Measurements from ENCODE around the gene NANOS3.
A peak's percentile ranks its signal among the peaks of the same experiment; 100 is the strongest.
"Not testable (repeated sequence)": the region's sequence is repeated elsewhere in the genome, so short reads cannot be mapped to it uniquely, and the experiment has no call there.

Gene NANOS3

DNA sequence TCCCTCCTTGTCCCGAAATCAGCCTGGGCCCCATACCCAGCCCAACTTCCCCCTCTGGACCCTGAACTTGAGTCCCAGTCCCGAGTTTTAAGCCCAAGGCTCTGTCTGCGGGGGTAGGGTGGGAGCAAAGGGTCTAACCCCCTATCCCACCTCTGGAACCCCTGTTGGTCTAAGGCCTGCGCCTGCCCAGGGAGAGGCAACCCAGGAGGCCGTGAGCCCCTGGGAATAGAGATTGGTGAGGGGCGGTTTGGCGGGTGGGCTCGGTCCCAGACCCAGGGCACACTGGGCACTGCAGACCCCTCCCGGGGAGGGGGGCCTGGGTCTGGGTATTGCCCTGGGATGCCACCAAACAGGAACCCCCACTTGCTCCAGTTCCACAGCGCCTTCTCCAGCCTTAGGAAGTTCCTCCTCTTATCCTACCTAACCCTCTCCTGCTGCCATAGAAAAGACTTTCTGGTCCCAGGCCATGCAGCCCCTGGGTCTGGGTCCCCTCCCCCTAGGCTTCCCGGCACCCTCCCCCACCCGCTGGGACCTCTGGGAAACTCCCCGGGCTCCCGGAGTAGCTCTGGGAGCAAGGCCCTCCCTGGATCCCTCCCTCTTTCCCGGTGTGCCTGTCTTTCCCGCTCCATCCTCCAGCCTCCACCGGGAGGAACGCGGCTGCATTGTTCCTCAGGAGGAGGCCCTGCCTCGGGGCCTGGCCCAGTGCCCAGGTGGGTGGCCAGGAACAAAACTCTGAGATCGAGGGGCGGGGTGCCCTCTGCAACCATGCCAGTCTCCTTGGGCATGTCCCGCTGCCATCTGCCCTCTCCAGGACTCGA is 33.6 kb upstream of the NANOS3 start:
- DNase-seq, result peak; percentile 68

DNA sequence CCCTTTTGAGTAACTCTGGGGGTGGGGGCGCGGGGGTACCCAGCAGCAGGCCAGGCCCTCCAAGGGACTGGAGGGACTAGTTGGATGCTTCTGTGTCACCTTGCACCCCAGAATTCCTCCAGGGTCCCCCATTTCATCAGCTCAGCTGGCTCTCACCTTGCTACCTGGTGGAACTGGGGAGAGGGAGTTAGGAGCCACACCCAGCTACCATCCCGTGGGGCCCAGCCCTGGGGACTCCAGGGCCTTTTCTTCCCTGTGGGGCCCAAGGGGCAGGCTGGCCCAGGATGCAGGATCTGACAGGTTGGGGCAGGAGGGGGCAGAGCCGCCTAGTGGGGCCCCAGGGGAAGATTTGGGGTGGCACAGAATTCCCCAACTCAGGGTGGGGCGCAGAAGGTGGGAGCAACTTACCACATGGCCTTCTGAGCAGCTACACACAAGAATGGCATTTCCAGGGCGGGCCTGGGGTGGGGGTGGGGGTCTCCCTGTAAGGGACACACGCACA is 32.8 kb upstream of the NANOS3 start:
- DNase-seq, result no peak

DNA sequence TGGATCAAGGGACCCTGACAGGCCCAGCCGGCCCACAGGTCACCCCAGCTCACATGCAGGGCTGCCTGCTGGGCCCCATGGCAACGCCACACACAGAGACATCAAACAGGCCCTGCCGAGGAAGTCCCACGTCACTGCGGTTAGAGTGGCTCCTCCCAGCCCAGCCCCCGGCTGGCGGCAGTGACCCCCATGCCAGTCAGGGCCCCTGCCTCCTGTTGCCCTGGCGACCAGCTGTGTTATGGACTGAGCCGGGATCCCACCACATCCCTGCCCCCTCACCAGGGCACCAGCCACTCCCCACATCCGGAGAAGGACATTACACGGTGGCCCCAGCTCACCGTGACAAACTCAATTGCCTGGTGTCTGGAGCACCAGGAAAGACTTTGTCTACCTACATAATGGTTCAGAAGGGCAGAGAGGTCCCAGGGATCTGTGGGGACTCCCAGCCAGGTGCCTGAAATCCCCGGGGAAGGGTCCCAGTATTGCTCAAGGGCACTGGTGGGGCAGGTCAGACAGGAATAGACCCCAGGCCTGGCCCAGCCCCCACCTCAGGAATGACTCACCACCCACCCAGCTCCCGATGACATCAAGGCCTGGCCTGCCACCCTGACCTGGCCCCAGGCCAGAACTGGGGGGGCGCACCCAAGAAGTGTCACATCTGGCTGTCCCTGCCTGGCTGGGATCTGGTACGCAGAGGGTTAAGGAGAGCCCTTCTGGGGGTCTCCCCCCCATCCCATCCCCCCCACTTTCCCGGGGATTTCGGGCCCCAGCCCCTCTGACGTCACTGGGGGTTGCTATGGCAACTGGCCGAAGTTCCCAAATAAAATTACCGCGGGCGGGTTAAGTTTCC is 30.2 kb upstream of the NANOS3 start:
- peak; percentile 69 for DNase-seq

- DNase-seq, result peak; percentile 77
These were observed 29.3 kb upstream of the NANOS3 start for GRCh38 chr19:13847407-13848339.

DNA sequence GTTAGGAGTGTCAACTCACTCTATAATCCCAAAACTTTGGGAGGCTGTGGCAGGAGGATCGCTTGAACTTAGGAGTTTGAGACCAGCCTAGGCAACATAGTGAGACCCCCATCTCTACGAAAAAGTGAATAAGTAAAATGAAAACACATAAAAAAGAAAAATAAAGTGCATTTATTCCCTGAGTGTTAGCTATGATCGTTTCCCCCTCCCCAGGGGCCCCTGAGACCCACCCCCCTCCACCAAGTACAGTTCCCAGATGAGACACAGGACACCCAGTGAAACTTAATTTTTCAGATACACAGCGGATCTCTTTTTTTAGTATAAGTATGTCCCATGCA is 28.6 kb upstream of the NANOS3 start:
- no peak for DNase-seq

GRCh38 chr19:13848798-13849676 is 27.9 kb upstream of the NANOS3 start:
- DNase-seq, result no peak

DNA sequence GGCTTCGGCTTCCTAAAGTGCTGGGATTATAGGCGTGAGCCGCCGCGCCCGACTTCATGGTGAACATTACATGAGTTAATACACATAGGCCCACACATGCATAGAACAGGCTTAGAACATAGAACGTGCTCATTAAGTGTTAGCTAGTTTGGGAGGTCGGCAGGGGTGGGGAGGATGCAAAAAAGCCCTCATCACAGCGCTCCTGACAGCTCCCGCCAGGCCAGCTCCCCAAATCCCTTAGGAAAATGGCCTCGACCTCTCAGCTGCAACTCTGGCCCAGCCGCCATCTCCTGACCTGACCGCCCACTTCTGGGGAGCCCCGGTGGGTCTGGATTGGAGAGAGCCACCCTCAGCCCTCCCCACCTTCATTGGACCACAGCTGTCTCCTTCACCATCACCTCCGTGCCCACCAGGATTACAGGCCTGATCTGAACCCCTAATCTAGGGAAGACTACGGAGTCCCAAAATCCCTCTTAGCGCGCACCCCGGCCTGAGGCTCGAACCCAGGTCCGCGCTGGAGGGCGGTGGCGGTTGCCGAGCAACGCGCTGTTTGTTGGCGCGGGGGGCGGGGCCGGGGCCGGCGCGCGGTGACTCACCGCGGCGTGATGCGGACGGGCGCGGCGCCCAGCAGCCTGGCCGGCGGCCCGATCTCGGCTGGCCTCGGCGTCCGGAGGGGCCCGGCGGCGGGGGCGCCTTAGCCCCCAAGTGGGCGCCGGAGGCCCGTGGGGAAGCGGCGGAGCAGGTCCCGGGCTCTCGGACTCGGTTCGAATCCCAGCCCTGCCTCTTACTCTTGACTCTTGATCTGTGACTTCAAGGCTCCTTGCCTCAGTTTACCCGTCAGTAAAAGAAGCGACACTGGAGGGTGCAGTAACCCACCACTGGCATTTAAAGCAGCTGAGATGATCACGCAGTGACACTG is 26.7 kb upstream of the NANOS3 start:
- peak; percentile 48 for DNase-seq

GRCh38 chr19:13850910-13851733 is 25.8 kb upstream of the NANOS3 start:
- no peak for DNase-seq

- not testable (repeated sequence) for DNase-seq
These were observed 25.2 kb upstream of the NANOS3 start for GRCh38 chr19:13851734-13852114.

DNA sequence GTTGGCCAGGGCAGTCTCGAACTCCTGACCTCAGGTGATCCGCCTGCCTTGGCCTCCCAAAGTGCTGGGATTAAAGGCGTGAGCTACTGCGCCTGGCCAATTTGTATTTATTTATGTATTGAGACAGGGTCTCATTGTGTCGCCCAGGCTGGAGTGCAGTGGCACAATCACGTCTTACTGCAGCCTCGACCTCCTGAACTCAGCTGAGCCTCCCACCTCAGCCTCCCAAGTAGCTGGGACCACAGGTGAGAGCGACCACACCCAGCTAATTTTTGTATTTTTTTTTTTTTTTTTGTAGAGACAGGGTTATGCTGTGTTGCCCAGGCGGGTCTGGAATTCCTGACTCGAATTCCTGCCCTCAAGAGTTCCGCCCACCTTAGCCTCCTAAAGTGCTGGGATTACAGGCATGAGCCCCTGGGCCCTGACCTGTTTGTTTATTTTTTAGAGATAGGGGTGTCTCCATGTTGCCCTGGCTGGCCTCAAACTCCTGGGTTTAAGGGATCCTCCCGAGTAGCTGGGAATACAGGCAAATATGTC is 24.7 kb upstream of the NANOS3 start:
- not testable (repeated sequence) for DNase-seq

- no peak for DNase-seq
These were observed 20.4 kb upstream of the NANOS3 start for GRCh38 chr19:13856497-13856896.

DNA sequence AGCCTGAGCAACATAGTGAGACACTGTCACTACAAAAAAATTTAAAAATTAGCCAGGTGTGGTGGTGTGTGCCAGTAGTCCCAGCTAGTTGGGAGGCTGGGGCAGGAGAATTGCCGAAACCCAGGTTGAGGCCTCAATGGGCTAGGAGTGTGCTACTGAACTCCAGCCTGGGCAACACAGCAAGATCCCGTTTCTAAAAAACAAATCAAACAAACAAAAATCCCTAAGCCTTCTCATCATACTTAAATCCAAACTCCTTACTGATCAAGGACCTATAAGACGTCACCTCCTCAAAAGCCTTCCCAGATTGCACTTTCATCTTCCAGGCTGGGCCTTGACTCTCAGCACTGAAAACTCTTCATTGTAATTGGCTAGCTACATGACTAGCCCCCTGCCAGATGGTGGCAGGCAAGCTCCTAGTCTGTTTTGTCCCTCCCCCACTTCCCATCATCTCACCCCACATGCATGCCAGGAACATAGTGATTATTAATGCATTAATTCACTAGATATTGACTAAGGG is 17.5 kb upstream of the NANOS3 start:
- DNase-seq, result no peak

DNA sequence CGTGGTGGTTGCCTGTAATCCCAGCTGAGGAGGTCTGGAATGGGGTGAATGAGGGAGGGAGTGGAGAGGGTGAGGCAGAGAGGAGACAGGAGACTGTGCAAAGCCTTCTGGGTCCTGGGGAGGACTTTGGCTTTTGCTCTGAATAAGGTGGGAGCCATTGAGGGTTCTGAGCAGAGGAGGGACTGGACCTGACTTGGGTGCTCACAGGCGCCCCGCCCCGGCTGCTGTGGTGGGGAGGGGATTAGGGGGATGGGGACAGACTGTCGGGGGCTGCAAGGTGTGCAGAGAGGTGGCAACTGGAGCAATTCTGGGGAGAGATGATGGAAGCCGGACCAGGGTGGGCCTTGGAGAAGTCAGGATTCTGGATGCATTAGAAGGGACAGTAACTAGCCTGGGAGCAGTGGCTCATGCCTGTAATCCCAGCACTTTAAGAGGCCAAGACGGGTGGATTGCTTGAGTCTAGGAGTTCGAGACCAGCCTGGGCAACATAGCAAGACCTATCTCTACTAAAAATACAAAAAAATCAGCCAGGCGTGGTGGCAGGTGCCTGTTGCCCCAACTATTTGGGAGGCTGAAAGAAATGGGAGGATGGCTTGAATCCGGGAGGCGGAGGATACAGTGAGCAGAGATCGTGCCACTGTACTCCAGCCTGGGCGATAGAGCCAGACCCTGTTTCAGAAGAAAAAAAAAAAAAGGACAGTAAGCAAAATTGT is 16.1 kb upstream of the NANOS3 start:
- no peak for DNase-seq

DNA sequence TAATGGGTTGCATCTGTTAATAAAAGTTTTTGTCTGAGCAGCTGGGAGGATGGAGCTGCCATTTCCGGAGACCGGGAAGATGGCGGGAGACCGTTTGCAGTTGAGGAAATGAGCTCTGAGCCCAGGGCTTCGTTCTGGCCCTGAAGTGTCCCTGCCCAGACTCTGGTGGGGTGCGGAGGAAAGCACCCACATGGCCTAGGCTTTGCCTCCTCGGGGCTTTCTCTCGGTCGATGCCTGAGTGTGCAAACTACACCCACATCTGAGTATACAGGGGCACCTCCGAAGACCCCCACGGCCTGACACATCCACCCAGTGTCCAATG is 15.6 kb upstream of the NANOS3 start:
- no peak for DNase-seq

DNA sequence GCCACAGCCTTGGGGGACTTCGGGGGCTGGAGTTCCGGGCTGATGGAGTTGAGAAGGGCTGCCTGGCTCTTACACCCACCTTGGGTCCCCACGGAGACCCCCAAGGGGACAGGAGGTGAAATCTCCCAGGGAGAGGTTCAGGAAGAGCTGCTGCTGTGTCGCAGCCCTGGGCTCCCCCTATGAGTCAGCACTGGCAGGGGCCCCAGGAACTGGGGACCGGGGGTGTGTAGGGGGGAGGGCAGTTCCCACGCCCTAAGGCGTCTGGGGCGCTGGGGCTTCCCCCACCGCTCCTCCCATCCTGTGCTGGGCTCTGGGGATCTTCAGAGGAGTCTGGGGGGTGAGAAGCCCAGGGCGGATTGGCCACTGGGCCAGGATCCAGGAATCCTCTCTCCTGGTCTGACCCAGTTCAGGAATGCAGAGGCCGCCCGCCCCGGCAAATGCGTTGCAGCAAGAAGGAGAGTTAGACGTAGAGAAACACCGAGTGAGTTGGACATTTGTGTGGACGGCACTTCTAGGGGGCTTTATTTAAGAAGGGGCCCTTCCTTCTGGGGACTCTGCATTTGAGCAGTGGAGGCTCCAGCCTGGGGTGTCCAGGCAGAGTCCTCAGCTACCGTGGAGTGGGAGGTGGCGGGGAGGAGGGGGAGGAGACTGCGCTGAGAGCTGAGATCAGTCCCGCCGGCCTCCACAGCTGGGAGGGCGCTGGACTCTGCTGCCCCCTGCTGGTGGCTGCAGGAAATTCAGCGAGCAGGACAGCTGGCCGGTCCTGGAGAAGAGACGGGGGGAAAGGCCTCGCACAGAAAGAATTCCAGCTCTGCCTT is 15.0 kb upstream of the NANOS3 start:
- DNase-seq, result peak; percentile 70

DNA sequence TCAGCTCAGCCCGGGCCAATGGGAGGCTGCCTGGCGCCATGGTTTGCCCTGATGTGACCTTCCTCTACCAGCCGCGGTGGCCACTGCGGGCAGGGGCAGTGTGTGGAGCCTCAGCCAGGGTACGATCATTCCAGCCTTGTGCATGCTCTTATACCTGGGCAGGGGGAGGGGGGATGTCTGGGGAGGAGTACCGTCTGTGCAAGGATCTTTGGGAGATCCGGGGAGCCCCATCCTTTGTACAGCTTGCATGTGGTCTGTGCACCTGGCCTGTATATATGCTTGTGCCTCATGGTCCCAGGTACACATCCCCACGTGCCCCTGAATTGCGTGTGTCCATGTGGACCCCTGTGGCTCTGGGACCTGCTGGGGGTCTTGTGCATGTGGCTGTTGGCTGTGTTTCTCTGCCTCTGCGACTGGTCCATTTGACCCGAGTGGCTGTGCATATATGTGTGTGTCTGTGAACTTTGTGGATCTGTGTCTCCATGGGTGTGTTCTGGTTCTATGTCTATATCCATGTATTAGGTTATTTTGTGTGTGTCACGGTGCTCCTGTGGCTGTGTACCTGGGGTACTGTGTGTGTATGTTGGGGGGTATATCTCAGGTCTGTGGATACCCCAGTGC is 12.8 kb upstream of the NANOS3 start:
- no peak for DNase-seq

Measured in NCI-H345 (cell line).